HEK293T (cell line): Measurements from ENCODE around the gene ESR1.

ENCODE experiments used
- BHLHE40 ChIP-seq: fragments of 450-650 bp; IDR thresholded peaks from 2 replicates; pipeline ENCODE4 v1.6.1; 2016; ENCODE audit warnings: mild to moderate bottlenecking, moderate library complexity, borderline replicate concordance
- CTBP1 ChIP-seq: fragments of 450-650 bp; IDR thresholded peaks from 2 replicates; pipeline ENCODE4 v1.6.1; 2016; ENCODE audit warnings: borderline replicate concordance
- FOXK2 ChIP-seq: fragments of 450-650 bp; IDR thresholded peaks from 2 replicates; pipeline ENCODE4 v1.6.1; 2016; ENCODE audit warnings: mild to moderate bottlenecking
- FOXM1 ChIP-seq: fragments of 450-650 bp; IDR thresholded peaks from 2 replicates; pipeline ENCODE4 v1.6.1; 2017; ENCODE audit warnings: mild to moderate bottlenecking, borderline replicate concordance
- HDGF ChIP-seq: fragments of 450-650 bp; IDR thresholded peaks from 2 replicates; pipeline ENCODE4 v1.6.1; 2017; ENCODE audit warnings: antibody characterized with exemption, borderline replicate concordance
- L3MBTL2 ChIP-seq: fragments of 450-650 bp; conservative IDR thresholded peaks from 2 replicates; pipeline ENCODE4 v1.6.1; 2016; ENCODE audit warnings: mild to moderate bottlenecking
- NFRKB ChIP-seq: fragments of 450-650 bp; IDR thresholded peaks from 2 replicates; pipeline ENCODE4 v1.6.1; 2016; ENCODE audit warnings: mild to moderate bottlenecking, moderate library complexity
- SUZ12 ChIP-seq: fragments of 450-650 bp; IDR thresholded peaks from 2 replicates; pipeline ENCODE4 v1.6.1; 2016; ENCODE audit warnings: mild to moderate bottlenecking

DNA sequence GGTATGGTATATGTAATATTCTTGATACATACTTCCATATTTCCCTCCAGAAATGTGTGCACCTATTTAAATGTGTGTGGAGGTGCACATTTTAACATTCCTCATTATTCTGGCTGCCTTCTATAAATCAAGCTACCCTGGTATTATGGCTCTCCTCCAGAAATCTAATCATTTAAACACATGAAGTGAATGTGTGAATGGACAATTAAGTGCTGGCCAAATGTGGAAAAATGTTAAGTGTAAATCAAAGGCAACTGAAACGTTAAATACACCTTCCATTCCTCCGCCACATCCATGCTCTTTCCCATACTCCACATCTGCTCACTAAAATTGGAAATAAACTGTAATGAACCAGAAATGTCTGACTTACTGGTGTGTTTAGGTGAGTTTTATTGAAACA lies 24.9 kb upstream of the ESR1 start:
- no peak for TF ChIP-seq FOXM1
- TF ChIP-seq BHLHE40: no peak
- no peak for TF ChIP-seq FOXK2
- no peak for TF ChIP-seq SUZ12
- TF ChIP-seq NFRKB: no peak
- no peak for TF ChIP-seq HDGF
- TF ChIP-seq L3MBTL2: no peak
- no peak for TF ChIP-seq CTBP1
